Uterus (tissue), 2 donors: ENCODE measurements around the gene KSR2.

ENCODE experiments used
- CTCF ChIP-seq, 4 experiments: fragments of 200-600 bp in 2 of 4; fragments of 450-650 bp in 2 of 4; sonication (generic) in 2 of 4; IDR thresholded peaks; one replicate each; pipeline ENCODE4 v1.5.1; 2016 to 2019; ENCODE audit warnings: antibody characterized with exemption in 4 of 4, mild to moderate bottlenecking in 2 of 4, moderate library complexity in 1 of 4
- POLR2A ChIP-seq, 2 donors: fragments of 450-650 bp; IDR thresholded peaks; one replicate each; pipeline ENCODE4 v1.6.1; 2016; ENCODE audit warnings: antibody characterized with exemption in 2 of 2, mild to moderate bottlenecking in 1 of 2, moderate library complexity in 1 of 2

- TF ChIP-seq POLR2A (IDR thresholded peaks at IDR 0.05) (no peak), CTCF (IDR thresholded peaks at IDR 0.05) (no peak)
Measured at GRCh38 chr12:117561990-117562389, 406.8 kb downstream of the KSR2 start.
